PC-9 (cell line): Measurements from ENCODE around the gene JMJD1C. TPM values are rescaled to one million over a fixed set of nuclear protein-coding genes. Genes with fewer than 3 reads are reported as not detected.

Experiments
- BruUV-seq: library from RNA; stranded (reverse); fragments of 400-500 nt; replicated peaks from 2 replicates; lab custom pipeline; 2021; lab: Mats Ljungman, UMichigan
- CTCF ChIA-PET: fragments of 300-600 bp; sonication (Branson Sonifier 250); formaldehyde crosslinking; loops from one replicate; lab custom pipeline; 2022; ENCODE audit warnings: antibody characterized with exemption; lab: Charles Lee
- POLR2A ChIA-PET: fragments of 300-600 bp; sonication (Branson Sonifier 250); formaldehyde crosslinking; loops from one replicate; lab custom pipeline; 2022; ENCODE audit warnings: antibody characterized with exemption; ENCODE audit not compliant: unreplicated experiment; lab: Charles Lee
- DNase-seq, 2 experiments: peaks; one replicate each; pipeline versions ENCODE4 v3.0.0 to v3.0.0-alpha.2; 2015 to 2022; ENCODE audit warnings: mixed read lengths in 1 of 2
- H2AFZ ChIP-seq: fragments of 200-600 bp; sonication (generic); 2 replicates; pipeline ENCODE4 v1.8.1; 2017; ENCODE audit warnings: antibody characterized with exemption
- H3F3A ChIP-seq: fragments of 200-600 bp; sonication (generic); 2 replicates; pipeline ENCODE4 v1.8.1; 2017; ENCODE audit warnings: antibody characterized with exemption, mild to moderate bottlenecking, low read depth; ENCODE audit not compliant: insufficient read depth
- H3K27ac ChIP-seq: fragments of 200-600 bp; sonication (generic); 2 replicates; pipeline ENCODE4 v1.6.1; 2016; ENCODE audit warnings: mixed run types
- H3K27me3 ChIP-seq: fragments of 200-600 bp; sonication (generic); 2 replicates; pipeline ENCODE4 v1.6.1; 2016; ENCODE audit warnings: low read depth, mixed run types; ENCODE audit not compliant: insufficient read depth
- H3K36me3 ChIP-seq: fragments of 200-600 bp; sonication (generic); 2 replicates; pipeline ENCODE4 v1.6.1; 2016; ENCODE audit warnings: low read depth, mixed run types
- H3K4me1 ChIP-seq: fragments of 200-600 bp; sonication (generic); replicated peaks from 2 replicates; pipeline ENCODE4 v1.6.1; 2016; ENCODE audit warnings: mixed run types; ENCODE audit not compliant: insufficient read depth
- H3K4me2 ChIP-seq: fragments of 200-600 bp; sonication (generic); 2 replicates; pipeline ENCODE4 v1.6.1; 2017; ENCODE audit warnings: mixed run types
- H3K4me3 ChIP-seq: fragments of 200-600 bp; sonication (generic); 2 replicates; pipeline ENCODE4 v1.6.1; 2016; ENCODE audit warnings: mixed run types
- H3K79me2 ChIP-seq: fragments of 200-600 bp; sonication (generic); 2 replicates; pipeline ENCODE4 v1.6.1; 2017; ENCODE audit warnings: low read depth, mixed run types
- H3K9me2 ChIP-seq: fragments of 200-600 bp; sonication (generic); 2 replicates; pipeline ENCODE4 v1.8.1; 2017; ENCODE audit warnings: mild to moderate bottlenecking; ENCODE audit not compliant: insufficient read depth
- H3K9me3 ChIP-seq: fragments of 200-600 bp; sonication (generic); 2 replicates; pipeline ENCODE4 v1.8.1; 2016; ENCODE audit warnings: low read depth; ENCODE audit not compliant: insufficient read depth
- H4K20me1 ChIP-seq: fragments of 200-600 bp; sonication (generic); 2 replicates; pipeline ENCODE4 v1.8.1; 2017; ENCODE audit not compliant: insufficient read depth
- CTCF ChIP-seq: fragments of 200-600 bp; sonication (generic); conservative IDR thresholded peaks from 2 replicates; pipeline ENCODE4 v1.6.1; 2017; ENCODE audit warnings: mixed run types, antibody characterized with exemption, mild to moderate bottlenecking, moderate library complexity
- EZH2 ChIP-seq: fragments of 200-600 bp; sonication (generic); IDR thresholded peaks from 2 replicates; pipeline ENCODE4 v1.8.0; 2017; ENCODE audit warnings: antibody characterized with exemption, low read depth
- intact Hi-C: fragments of 100-400 bp; cut with micrococcal nuclease; formaldehyde crosslinking; loops from one replicate; pipeline ENCODE4 v1.10.0; 2022; ENCODE audit not compliant: unreplicated experiment
- total RNA-seq: library from RNA; stranded (reverse); gene quantifications from 2 replicates; pipeline ENCODE4 v1.2.3, GENCODE V29; 2021

JMJD1C gene
- total RNA-seq, 1 experiment from 2014 or later, result 78.7 TPM

- Histone ChIP-seq H3K36me3 (peaks cover 21% of the 10 kb centered on the region), H3K4me2 (no peak overlapping the region), H3K9me3 (no peaks in the 10 kb centered on the region), H3F3A (no peaks in the 10 kb centered on the region), H3K79me2 (peaks cover 30% of the 10 kb centered on the region), H3K9me2 (no peaks in the 10 kb centered on the region), H4K20me1 (peaks cover 32% of the 10 kb centered on the region), H3K4me1 (no peaks in the 10 kb centered on the region), H3K27ac (no peak overlapping the region), H3K4me3 (no peak overlapping the region), H3K27me3 (no peaks in the 10 kb centered on the region), H2AFZ (no peak overlapping the region)
- TF ChIP-seq EZH2, result no peak
- TF ChIP-seq CTCF, result no peak
- POLR2A ChIA-PET, result no interaction called here
- CTCF ChIA-PET, result no interaction called here
- no TSS peak for BruUV-seq
- intact Hi-C loops, result no loop called here
- DNase-seq, result no peak
Observed at GRCh38 chr10:63150745-63151144, 315.0 kb downstream of the JMJD1C start.

- Histone ChIP-seq H3K4me1 (no peaks in the 10 kb centered on the region), H3K9me2 (no peaks in the 10 kb centered on the region), H3K4me2 (no peak overlapping the region), H4K20me1 (peaks cover 44% of the 10 kb centered on the region), H3K9me3 (no peaks in the 10 kb centered on the region), H3K79me2 (peaks cover 68% of the 10 kb centered on the region), H3F3A (no peaks in the 10 kb centered on the region), H3K27me3 (no peaks in the 10 kb centered on the region), H3K36me3 (peaks cover 7% of the 10 kb centered on the region), H2AFZ (no peak overlapping the region), H3K27ac (no peak overlapping the region), H3K4me3 (no peak overlapping the region)
- TF ChIP-seq CTCF, result no peak
- no peak for TF ChIP-seq EZH2
- ChIA-PET POLR2A (no interaction called here), CTCF (no interaction called here)
- no peak for DNase-seq
- intact Hi-C loops, result no loop called here
- no TSS peak for BruUV-seq
Observed at GRCh38 chr10:63146503-63146902, 319.3 kb downstream of the JMJD1C start.

GRCh38 chr10:63145782-63146181 is 320.0 kb downstream of the JMJD1C start:
- CTCF ChIA-PET, result no interaction called here

More at GRCh38 chr10:63145782-63146181, 320.0 kb downstream of the JMJD1C start:
- H3K9me3 ChIP-seq, result no peaks in the 10 kb centered on the region
- TF ChIP-seq EZH2, result no peak
- TF ChIP-seq CTCF, result no peak
- no peak overlapping the region for H3K27ac ChIP-seq
- intact Hi-C loops, result no loop called here
- BruUV-seq, result no TSS peak
- no peak for DNase-seq
- no peak overlapping the region for H3K4me2 ChIP-seq
- H3K4me3 ChIP-seq, result no peak overlapping the region
- peaks cover 7% of the 10 kb centered on the region for H3K36me3 ChIP-seq
- H2AFZ ChIP-seq, result no peak overlapping the region
- H3K27me3 ChIP-seq, result no peaks in the 10 kb centered on the region
- POLR2A ChIA-PET, result no interaction called here
- peaks cover 42% of the 10 kb centered on the region for H4K20me1 ChIP-seq
- no peaks in the 10 kb centered on the region for H3F3A ChIP-seq
- no peaks in the 10 kb centered on the region for H3K4me1 ChIP-seq
- H3K9me2 ChIP-seq, result no peaks in the 10 kb centered on the region
- peaks cover 76% of the 10 kb centered on the region for H3K79me2 ChIP-seq
